Hematopoietic multipotent progenitor cell treated with erythropoietin and hydrocortisone succinate and interleukin-3 and kit ligand, for 4 days (in vitro differentiated cells): ENCODE data around the gene THRA.
"Not testable (repeated sequence)": the region's sequence is repeated elsewhere in the genome, so short reads cannot be mapped to it uniquely, and the experiment has no call there.

ENCODE experiments used
- DNase-seq: peaks from one replicate; pipeline ENCODE4 v3.0.0-alpha.2; 2015

Gene THRA

DNA sequence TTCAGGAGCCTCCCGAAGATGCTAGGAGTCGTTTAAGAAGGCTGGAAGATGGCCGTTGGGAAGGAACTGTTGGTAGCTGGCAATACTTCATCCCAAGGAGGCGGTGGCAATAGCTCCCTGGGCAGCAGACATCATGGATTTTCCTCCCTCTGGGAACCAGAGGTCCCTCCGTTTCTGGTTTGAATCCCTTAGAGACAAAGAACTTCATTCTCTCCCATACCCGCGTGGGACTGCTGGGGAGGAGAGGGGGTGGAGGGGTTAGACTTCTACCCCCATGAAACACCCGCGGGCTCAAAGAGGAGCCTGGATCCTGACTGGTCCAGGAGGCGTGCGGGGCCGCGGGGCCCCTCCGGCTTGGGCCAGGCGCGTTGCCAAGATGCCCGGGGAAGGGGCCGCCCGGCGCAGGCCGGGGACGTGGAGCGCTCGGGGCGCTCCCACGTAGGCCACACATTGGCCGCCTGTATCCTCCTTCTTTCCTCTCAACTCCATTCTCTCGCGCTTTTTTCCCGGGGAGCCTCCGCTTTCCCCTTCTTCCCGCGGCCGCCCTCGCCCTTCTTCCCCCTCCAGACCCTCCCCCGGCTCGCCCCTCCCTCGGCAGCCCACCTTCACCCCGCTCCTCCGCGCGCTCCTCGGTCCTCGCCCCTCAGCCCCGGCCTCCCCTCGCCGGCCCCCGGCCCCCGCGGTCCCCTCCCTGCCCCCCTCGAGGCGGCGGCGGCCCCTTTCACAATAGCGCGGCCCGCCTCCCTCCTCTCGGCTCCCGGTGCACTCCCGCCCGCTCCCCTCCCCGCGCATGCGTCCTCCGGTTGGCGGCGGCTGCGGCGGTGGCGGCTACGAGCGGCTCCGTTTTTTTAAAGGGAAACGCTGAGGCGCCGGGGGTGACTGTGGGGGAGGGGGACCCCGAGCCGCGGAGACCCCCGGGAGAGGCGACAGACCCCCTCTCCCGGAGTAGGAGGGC lies 58.7 kb downstream of the THRA start, which contains the start of gene MSL1:
MSL1 (plus strand) TSS at position 791 of the 955 bp plus-strand sequence. CDS start 642 bp downstream, outside the sequence.
- DNase-seq, result peak; percentile 92

DNA sequence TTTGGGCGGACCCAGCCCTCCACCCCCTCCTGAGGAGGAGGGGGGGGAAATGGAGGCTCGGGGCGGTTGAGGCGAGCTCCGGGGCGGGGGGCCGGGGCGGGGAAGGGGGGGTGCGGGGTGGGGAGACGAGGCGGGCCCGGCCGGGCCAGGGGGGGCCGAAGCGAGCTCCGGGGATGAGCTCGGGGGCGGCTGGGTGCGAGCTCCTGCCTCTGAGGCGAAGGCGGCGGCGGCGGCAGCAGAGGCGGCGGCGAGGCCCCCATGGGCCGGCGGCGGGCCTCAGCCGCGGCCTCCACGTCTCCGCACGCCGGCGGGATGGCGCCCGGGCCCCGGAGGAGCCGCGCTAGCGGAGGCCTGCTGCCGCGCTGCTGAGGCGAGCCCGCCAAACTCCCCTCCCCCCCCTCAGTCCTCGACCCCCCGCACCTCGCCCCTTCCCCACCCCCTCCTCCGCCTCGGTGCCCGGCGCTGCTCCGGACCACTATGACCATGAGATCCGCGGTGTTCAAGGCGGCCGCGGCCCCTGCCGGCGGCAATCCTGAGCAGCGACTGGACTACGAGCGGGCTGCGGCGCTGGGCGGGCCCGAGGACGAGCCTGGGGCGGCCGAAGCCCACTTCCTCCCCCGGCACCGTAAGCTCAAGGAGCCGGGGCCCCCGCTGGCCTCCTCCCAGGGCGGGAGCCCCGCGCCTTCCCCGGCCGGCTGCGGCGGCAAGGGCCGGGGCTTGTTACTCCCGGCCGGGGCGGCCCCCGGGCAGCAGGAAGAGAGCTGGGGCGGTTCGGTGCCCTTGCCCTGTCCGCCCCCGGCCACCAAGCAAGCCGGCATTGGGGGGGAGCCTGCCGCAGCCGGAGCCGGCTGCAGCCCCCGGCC lies 59.6 kb downstream of the THRA start:
- DNase-seq, result peak; percentile 67

DNA sequence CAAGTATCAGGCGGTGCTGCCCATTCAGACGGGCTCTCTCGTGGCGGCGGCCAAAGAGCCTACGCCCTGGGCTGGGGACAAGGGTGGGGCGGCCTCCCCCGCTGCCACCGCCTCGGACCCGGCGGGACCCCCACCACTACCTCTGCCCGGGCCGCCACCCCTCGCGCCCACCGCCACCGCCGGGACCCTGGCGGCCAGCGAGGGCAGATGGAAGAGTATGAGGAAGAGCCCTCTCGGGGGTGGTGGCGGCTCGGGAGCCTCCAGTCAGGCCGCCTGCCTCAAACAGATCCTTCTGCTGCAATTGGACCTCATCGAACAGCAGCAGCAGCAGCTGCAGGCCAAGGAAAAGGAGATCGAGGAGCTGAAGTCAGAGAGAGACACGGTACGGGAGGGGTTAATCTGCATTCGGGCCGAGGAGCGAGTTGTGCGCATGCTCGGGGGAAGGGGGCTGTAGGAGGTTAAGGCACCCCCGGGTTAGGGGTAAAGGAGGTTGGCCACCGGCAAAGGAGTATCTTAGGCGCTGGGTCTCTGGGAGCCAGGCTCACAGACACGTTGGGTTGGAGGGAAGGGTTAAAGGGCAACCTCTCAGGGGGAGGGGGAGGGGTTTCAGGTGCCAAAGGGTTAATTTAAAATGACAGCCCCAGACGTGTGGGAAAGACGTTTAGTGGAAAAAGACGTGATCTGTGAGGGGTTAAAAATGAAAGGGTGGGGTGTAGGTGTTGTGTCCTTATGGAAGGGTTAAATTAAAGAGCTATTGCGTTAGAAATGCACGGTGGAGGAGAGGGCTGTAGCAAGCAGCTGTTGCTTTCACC lies 60.4 kb downstream of the THRA start:
- peak; percentile 74 for DNase-seq

DNA sequence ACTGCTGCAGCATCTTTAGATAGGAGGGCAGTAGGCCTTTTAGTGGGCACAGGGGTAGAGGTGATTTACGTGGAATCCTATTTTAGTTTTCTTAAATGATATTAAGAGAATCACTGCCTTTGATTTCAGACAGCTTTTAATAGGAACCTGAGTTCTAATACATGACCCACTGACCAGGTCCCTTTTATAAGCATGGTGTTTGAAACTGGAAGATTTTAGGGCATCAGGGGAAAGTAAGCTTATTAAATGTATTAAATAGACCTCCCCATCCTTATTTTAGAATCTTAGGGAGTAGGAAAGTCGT lies 61.0 kb downstream of the THRA start:
- DNase-seq, result no peak

DNA sequence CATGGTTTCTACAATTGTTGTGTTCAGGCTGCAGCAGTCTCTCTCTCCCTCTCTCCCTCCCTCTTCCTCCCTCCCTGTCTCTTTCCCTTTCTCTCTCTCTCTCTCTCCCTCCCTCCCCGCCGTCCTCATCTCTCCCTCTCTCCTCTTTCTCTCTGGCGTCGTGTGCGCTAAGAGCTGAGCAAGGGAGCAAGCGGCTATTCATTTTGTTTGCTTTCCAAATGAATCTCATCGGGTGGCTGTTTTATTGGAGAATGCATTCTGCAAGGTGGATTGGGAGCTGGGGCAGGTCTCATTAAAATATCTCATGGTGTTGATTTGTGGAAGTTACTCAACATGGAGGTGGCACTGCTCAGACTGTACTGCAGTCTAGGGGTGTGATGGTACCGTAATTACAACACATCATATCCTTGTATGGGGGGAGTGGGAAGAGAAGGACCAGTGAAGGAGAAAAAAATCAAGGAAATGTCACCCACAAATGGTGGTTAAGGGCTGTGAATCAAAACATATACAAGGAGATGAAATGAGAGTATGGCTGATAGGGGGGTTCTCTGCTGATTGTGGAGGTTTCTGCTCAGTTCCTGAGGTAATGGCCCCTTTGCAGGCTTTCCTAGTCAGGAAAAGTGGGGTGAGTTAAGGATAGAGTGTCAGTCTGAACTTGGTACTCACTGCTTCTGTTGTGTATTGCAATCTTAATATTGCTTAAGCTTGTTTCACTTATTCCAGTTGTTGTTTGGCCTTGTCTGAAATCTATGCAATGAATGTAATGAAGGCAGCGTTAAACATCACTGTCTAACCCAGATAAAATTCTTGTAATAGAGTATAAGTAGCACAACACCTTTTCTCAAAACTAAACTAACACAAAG lies 61.7 kb downstream of the THRA start:
- no peak for DNase-seq

DNA sequence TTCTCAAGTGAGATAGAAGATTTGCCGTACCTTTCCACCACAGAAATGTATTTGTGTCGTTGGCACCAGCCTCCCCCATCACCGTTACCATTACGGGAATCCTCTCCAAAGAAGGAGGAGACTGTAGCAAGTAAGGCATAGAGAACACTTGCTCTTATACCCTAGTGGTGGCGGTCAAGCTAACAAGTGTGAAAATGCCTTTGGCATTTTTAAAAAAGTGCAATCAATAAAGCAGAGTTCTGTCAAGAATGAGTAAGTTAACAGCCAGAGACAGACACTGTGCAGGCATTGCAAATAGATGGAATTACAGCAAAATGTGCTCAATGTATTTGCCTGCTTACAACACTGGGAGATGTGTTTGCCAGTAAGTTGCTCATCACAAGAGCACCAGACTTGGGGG lies 66.7 kb downstream of the THRA start:
- DNase-seq, result peak; percentile 44

DNA sequence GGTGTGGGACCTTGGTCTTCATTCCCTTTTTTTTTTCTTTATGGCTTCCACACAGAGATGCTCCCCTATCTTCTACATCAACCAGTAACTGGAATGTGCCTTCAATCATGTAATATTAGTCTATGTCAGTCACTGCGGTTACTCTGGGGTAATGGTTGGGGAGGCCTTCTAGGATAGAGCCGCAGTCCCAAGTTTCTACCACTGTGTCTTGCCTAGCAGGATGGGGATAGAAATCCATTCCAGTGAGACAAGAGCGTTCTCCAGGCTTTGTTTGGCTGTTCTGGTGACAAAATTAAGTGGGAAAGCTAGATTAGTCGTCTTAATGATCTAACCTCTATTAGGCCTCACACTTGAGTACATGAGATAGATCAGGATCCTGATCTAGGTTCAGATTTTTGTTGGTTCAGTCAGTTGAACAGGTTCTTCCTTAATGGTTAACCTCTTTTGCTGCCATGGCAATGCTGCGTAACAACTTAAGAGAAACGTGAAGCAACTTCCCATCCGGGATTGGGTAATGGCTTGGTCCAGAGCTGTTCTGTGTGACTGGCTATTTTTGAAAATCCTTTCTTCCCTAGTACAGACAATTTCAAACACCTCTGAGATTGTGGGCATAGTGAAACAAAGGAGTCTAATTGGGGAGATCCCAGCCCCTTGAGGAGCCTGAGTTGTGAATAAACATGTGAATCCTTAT lies 67.7 kb downstream of the THRA start:
- peak; percentile 82 for DNase-seq

DNA sequence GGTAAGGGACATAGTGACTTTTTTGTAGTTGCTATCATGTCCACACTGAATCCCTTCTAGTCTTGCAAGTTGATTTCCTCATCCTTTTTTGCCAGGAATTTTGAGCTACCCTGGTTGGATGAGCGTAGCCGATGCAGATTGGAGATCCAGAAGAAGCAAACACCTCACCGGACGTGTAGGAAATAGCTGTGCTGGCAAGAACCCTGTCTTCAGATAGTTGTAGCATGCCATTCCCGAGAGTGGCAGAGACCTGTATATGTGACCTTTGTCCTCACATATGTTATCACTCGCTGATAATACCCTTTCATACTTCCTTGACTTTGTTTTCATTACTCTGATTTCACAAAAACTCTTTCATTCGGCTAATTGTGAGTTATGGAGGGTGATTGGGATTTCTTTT lies 71.4 kb downstream of the THRA start:
- DNase-seq, result no peak

DNA sequence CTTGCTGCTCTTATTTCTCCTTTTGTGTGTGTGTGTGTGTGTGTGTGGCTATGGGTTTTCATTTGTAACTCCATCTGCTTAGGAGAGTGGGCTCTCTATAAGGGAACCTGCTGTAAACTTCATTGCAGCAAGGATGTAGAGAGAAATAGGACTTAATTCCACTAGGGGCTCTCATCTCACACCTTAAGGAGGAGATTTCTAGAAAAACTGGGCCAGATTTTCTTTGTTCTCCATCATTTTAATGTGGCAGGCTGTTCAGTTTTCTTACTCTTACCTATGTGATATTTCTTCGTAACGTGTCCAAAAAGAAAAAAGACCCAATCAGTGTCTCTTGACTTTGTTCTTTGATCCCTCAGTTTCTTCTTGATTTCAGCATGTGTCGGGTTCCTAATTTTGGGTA lies 73.1 kb downstream of the THRA start:
- DNase-seq, result no peak

DNA sequence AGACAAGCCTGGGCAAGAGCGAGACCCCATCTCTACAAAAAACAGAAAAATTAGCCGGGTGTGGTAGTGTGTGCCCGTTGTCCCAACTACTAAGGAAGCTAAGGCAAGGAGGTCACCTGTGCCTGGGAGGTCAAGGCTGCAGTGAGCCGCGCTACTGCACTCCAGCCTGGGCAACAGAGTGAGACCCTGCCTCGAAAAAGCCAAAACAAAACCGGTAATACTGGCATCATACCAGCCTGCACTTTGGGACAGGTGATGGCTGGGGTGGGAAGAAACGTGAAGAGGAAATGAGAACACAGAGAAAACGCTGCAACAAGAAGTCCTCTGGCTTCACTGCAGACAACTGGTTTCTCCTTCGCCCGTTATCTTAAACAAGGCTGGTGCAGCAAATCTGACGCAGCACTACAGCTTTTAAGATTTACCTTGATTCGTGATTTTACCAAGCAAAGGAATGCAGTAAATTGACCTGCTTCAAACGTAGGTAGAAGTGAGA lies 76.8 kb downstream of the THRA start:
- DNase-seq, result no peak

DNA sequence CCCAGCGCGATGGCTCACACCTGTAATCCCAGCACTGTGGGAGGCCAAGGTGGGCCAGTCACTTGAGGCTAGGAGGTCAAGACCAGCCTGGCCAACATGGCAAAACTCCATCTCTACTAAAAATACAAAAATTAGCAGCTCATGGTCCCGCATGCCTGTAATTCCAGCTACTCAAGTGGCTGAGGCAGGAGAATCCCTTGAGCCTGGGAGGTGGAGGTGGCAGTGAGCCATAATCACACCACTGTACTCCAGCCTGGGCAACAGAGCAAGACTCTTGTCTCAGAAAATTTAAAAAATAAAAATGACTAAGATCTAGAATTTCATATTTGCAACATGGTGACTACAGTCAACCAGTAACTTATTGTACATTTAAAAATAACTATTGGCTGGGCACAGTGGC lies 80.4 kb downstream of the THRA start:
- DNase-seq, result not testable (repeated sequence)
